Measurements from ENCODE around the gene NRXN3. TPM values are rescaled to one million over a fixed set of nuclear protein-coding genes. Genes with fewer than 3 reads are reported as not detected.

NRXN3 gene
- total and polyA plus RNA-seq, 2 of the 4 experiments (the other 2 are of a cell fraction): 4.8 to 25.1 TPM

GRCh38 chr14:78173346-78174035, 3.3 kb downstream of the NRXN3 start:
- no peak overlapping the region for H4K8ac ChIP-seq (ENCODE audit: low read depth in 2 of 2, low read length in 2 of 2)
- intact Hi-C loops (cut with micrococcal nuclease) (no loop called here), dilution Hi-C loops (cut with HindIII; ENCODE audit: low sequenced_read_pairs, unreplicated experiment) (no loop called here), in situ Hi-C loops (cut with MboI; ENCODE audit: low sequenced_read_pairs) (no loop called here)
- no peak for TF ChIP-seq RFX5 (IDR thresholded peaks at IDR 0.05; ENCODE audit: low read depth, low read length)
- TF ChIP-seq BHLHE40 (IDR thresholded peaks at IDR 0.05; ENCODE audit: low read depth, low read length): no peak
- no peak for TF ChIP-seq CEBPB (IDR thresholded peaks at IDR 0.05; ENCODE audit: low read depth, low read length)
- TF ChIP-seq, protein P1, sequence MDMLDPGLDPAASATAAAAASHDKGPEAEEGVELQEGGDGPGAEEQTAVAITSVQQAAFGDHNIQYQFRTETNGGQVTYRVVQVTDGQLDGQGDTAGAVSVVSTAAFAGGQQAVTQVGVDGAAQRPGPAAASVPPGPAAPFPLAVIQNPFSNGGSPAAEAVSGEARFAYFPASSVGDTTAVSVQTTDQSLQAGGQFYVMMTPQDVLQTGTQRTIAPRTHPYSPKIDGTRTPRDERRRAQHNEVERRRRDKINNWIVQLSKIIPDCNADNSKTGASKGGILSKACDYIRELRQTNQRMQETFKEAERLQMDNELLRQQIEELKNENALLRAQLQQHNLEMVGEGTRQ (IDR thresholded peaks at IDR 0.05; ENCODE audit: low read depth, low read length): no peak
- no peak for TF ChIP-seq POLR2A (IDR thresholded peaks at IDR 0.05; ENCODE audit: low read depth, low read length)
- TF ChIP-seq RCOR1 (IDR thresholded peaks at IDR 0.05; ENCODE audit: insufficient replicate concordance, low read length): no peak
- TF ChIP-seq NFE2L2 (IDR thresholded peaks at IDR 0.05; ENCODE audit: low read depth, low read length): no peak
- no peak for TF ChIP-seq MAFK (IDR thresholded peaks at IDR 0.05; ENCODE audit: low read depth, low read length)
- TF ChIP-seq RAD21 (IDR thresholded peaks at IDR 0.05; ENCODE audit: low read length): no peak
- no peak for TF ChIP-seq MAZ (IDR thresholded peaks at IDR 0.05; ENCODE audit: borderline replicate concordance, low read depth, low read length)
- no peak for TF ChIP-seq SMC3 (IDR thresholded peaks at IDR 0.05; ENCODE audit: low read depth, low read length)
- no peak for TF ChIP-seq CHD1 (IDR thresholded peaks at IDR 0.05; ENCODE audit: low read depth, low read length)
- TF ChIP-seq MXI1 (IDR thresholded peaks at IDR 0.05; ENCODE audit: borderline replicate concordance, low read depth, low read length): no peak
- TF ChIP-seq, protein P2, sequence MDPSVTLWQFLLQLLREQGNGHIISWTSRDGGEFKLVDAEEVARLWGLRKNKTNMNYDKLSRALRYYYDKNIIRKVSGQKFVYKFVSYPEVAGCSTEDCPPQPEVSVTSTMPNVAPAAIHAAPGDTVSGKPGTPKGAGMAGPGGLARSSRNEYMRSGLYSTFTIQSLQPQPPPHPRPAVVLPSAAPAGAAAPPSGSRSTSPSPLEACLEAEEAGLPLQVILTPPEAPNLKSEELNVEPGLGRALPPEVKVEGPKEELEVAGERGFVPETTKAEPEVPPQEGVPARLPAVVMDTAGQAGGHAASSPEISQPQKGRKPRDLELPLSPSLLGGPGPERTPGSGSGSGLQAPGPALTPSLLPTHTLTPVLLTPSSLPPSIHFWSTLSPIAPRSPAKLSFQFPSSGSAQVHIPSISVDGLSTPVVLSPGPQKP (IDR thresholded peaks at IDR 0.05; ENCODE audit: borderline replicate concordance, low read depth, low read length): no peak
- no peak for TF ChIP-seq FOS (IDR thresholded peaks at IDR 0.05; ENCODE audit: low read depth, low read length)
- H2BK120ac ChIP-seq (ENCODE audit: low read depth, low read length): no peak overlapping the region
- no peak overlapping the region for H2BK5ac ChIP-seq (ENCODE audit: low read depth, low read length, poor library complexity, severe bottlenecking)
- no peak overlapping the region for H2AFZ ChIP-seq (replicated peaks; ENCODE audit: low read length, poor library complexity)
- ATAC-seq (ENCODE audit: low read depth) (no peak), DNase-seq (no peak)
- H3K4ac ChIP-seq (ENCODE audit: low read depth, low read length): no peak overlapping the region
- H3K36me3 ChIP-seq (ENCODE audit: control insufficient read depth, insufficient read depth, low read length): no peaks in the 10 kb centered on the region
- no peaks in the 10 kb centered on the region for H3K27me3 ChIP-seq (ENCODE audit: control insufficient read depth, insufficient read depth, low read length)
- WGBS, 2 experiments (ENCODE audit: extremely low coverage in 2 of 2, insufficient read length in 1 of 2): 57% methylated on average over 3 of the region's 21 CpGs; no CpG with 5 or more reads in 1 of the 2 experiments
- no peak overlapping the region for H3K18ac ChIP-seq (ENCODE audit: low read depth, low read length)
- H3K4me3 ChIP-seq (ENCODE audit: insufficient read depth, low read depth, low read length): no peak overlapping the region
- no peaks in the 10 kb centered on the region for H3K9me1 ChIP-seq (ENCODE audit: insufficient read depth, low read length)
- no peak overlapping the region for H2AK5ac ChIP-seq (ENCODE audit: low read depth, low read length)
- H2AK9ac ChIP-seq (replicated peaks; ENCODE audit: low read depth, low read length, poor library complexity): no peak overlapping the region
- H3K23ac ChIP-seq (ENCODE audit: low read depth, low read length): no peak overlapping the region
- H4K20me1 ChIP-seq (ENCODE audit: insufficient read depth, low read length): no peaks in the 10 kb centered on the region
- no peak overlapping the region for H4K5ac ChIP-seq (ENCODE audit: low read depth, low read length)
- no peak overlapping the region for H3K56ac ChIP-seq (ENCODE audit: extremely low read depth, insufficient read depth, low read length)
- ChIA-PET CTCF (no interaction called here), POLR2A (ENCODE audit: unreplicated experiment) (no interaction called here)
- H3K9me3 ChIP-seq (ENCODE audit: control insufficient read depth, insufficient read depth, low read length): peaks cover 45% of the 10 kb centered on the region
- H3K4me1 ChIP-seq (ENCODE audit: control insufficient read depth, insufficient read depth, low read length): no peaks in the 10 kb centered on the region
- no TSS peak for BruUV-seq (replicated peaks)
- no peak overlapping the region for H3K14ac ChIP-seq (replicated peaks; ENCODE audit: low read depth, low read length)
- no peak overlapping the region for H3K9ac ChIP-seq (ENCODE audit: low read depth, low read length)
- H2BK15ac ChIP-seq (ENCODE audit: low read depth, low read length): no peak overlapping the region
- no peak overlapping the region for H2BK20ac ChIP-seq (ENCODE audit: low read depth, low read length)
- no peaks in the 10 kb centered on the region for H3K79me1 ChIP-seq (ENCODE audit: low read depth in 1 of 2, low read length in 2 of 2)
- no peak overlapping the region for H3K27ac ChIP-seq (ENCODE audit: insufficient read depth, low read length)
- no peak overlapping the region for H4K91ac ChIP-seq (ENCODE audit: insufficient read depth, low read depth, low read length)
- H3K4me2 ChIP-seq (ENCODE audit: low read depth, low read length): no peak overlapping the region

Measured in IMR-90 (cell line).